Stimulated activated CD8-positive, alpha-beta memory T cell treated with anti-CD3 and anti-CD28 coated beads, Interleukin-7, amount 100 ng/mL, for 4 hours (primary cell): ENCODE measurements around the gene BLM.

Experiments used
- DNase-seq, 2 donors: peaks; one replicate each; pipeline ENCODE4 v3.0.0-alpha.2; 2020; ENCODE audit warnings: low read depth in 2 of 2

The BLM gene

GRCh38 chr15:90790057-90790456 lies 72.9 kb downstream of the BLM start:
- DNase-seq: no peak

- DNase-seq: no peak
Observed at GRCh38 chr15:90790561-90790960, 73.4 kb downstream of the BLM start.

DNA sequence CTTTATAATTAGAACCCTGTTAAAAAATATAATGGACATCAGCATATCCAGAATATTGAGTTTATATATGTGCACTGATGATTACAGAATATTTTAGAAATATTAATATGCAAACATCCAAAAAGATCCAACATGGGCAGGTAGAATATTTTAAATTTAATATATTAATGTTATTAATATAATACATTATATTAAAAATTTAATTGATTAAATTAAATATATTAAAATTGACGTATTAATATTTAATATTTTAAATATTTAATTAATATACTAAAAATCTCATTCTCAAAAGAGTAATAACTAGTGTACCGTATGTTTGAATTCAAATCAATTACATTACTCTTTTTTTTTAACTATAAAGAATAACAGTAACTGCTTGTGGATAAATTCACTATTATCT lies 77.4 kb downstream of the BLM start:
- no peak for DNase-seq

DNA sequence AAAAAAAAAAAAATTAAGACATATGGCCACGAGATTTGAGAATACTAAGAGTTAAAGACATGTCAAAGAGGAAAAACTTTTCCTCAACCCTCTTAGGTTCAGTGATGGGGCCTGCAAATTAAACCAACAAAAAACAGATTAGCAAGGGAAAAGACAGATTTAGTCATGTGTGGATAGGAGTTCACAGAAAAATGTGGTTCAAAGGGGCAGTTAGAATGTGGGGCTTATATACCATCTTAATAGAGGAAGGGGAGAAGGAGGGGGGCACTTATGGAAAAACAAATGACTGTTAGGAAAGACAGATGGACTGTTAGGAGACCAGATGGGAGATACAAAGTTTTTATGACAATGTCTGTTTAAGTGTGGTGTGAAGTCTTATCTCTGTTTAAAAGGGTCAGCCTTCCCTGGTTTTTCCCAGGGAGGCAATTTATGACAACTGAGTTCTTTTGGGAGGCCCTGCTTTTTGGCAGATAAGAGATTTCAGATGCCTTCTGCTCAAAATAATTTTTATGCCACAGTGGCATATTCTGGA lies 82.6 kb downstream of the BLM start:
- no peak for DNase-seq

DNA sequence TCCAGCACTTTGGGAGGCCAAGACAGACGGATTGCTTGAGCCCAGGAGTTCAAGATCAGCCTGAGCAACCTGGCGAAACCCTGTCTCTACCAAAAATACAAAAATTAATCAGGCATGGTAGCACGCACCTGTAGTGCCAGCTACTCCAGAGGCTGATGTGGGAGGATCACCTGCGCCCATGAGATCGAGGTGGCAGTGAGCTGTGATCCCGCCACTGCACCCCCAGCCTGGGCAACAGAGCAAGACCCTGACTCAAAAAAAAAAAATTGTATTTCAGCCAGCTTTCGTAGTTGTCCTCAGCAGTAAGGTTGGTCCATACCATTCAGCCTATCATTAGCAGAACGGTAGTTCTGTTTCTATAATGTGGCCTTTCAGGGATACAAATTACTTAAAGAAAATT lies 84.7 kb downstream of the BLM start:
- DNase-seq: no peak

- no peak for DNase-seq
Observed at GRCh38 chr15:90807074-90807785, 90.1 kb downstream of the BLM start.

DNA sequence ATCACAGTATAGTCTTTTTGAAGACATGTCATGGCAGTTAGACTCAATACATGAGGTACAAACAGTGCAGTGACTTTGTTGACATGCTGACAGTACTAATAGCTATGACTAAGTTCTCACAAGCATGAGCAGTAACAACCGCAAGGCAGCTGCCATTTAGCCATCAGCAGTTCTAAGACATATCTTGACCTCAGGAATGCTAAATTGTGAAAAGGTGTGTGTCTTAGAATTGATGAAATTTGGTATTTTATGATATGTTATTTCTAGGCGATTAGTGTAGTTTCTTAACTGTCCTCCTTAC lies 90.6 kb downstream of the BLM start:
- DNase-seq: no peak

GRCh38 chr15:90808517-90809235 lies 91.5 kb downstream of the BLM start:
- DNase-seq: no peak

DNA sequence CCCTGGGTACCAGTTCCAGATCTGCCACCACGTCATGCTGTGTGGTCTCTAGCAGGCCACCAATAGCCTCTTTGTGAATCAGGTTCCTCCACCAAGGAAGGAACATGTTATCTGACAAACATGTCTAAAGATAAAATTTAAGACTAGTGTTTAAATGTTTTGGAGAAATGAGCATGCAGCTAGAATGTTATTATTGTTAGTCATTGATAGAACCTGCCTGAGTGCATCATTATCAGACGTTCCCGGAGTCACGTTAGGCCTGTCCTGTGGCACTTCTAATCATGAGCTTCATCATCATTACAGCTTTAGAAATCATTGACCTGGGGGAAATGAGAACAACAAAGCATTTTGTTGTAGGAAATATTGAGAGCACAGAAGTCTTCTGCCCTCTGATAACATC lies 92.4 kb downstream of the BLM start:
- no peak for DNase-seq

DNA sequence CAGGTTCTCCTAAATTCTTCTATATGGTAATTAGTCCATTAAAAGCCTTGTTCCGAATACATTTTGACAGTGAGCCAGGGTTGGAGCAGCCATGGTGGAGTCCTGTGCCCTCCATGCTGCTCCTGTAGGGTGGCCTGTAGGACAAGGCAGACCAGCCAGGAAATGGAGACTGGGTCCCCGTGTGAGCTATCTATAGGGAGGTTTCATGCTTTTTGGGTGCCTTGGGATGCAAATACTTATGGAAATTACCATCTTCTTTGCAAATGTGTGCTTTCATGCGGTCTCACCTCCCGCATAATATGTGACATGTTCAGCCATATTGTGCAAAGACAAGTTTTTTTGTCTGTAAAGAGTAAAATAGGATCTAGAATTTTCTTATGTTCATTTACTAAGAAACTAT lies 93.2 kb downstream of the BLM start:
- no peak for DNase-seq

- no peak for DNase-seq
Observed at GRCh38 chr15:90812171-90812957, 95.2 kb downstream of the BLM start.

GRCh38 chr15:90812958-90813265 lies 95.8 kb downstream of the BLM start:
- DNase-seq: no peak

DNA sequence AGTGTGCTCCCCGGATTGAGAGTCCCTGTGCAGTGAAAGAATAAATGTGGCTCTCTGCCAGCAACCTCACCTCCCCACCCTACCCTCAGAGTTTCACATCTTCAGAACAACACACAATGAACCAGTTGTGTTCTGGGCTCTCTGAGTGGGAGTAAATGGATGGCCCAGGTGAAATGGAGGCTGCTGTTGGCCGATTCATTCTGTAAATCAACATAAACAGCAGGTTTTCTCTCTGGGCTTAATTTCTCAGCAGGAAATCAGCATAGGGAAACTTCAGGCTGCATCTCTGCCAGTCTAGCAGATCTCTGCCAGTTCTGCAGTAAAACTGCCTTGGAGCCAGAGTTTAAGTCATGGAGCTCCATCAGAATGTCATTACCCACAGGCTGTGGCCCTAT lies 96.6 kb downstream of the BLM start:
- DNase-seq: no peak

- DNase-seq: no peak
Observed at GRCh38 chr15:90814191-90814821, 97.2 kb downstream of the BLM start.

GRCh38 chr15:90816401-90817116 lies 99.4 kb downstream of the BLM start:
- no peak for DNase-seq

DNA sequence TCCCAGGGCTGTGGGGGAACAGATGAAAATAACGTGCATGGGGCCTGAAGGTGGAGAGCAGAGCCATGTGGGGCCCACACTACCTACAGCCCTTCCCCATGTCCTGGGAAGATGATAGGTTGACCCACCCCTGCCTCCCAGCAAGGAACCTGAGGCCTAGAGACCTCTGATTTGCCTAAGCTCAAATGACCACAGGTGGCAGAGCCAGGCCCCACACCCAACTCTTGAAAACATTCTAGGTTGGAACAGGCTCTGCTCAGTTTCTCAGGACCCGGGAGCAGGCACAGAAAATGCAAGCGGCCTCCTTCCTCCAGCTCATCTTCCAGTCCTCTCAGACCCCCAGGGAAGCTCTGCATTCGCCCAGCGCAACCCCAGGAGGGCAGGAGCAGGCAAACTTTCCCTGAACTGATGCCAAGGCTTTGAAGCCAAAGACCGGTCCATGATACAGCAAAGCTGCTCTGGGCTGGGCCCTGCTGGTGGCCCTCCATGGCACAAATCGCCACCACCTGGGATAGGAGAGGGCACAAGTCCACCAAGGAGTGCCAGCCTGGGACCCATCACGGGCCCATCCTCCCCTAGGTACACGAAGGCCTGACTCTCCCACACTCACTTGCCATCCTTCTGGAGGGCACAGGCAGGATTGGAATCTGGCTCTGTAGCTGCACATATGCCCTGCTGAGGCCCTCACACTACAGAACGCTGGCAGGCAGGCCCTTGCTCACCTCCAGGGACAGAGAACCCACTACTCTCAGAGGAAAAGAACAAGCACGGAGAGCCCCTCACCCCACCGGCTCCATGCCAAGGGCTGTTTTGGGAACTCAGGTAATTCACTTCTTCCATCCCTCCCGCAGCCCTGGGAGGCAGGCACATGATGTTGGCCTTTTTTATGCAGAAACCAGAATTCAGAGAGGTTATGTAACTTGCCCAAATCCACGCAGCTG lies 100.2 kb downstream of the BLM start:
- no peak for DNase-seq

- DNase-seq: no peak
Observed at GRCh38 chr15:90818251-90819210, 101.4 kb downstream of the BLM start.

DNA sequence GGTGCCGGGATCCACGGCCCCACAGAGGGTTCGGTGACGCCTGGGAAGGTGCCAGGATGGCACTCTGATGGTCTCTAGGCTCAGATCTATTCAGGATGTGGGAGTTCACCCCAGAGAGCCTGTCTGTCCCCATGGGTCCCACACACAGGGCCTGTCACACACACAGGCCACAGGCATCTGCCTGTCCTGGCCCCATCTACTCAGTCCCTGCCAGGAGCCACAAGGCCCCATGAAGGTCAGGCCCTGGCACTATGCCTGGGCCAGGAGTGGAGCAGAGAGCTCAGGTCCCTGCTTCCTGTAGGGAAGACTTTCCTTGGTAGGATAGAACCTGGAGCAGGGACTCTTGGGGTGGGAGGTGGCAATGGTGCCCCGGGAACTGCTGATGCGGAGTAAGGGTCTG lies 102.2 kb downstream of the BLM start:
- DNase-seq: no peak

DNA sequence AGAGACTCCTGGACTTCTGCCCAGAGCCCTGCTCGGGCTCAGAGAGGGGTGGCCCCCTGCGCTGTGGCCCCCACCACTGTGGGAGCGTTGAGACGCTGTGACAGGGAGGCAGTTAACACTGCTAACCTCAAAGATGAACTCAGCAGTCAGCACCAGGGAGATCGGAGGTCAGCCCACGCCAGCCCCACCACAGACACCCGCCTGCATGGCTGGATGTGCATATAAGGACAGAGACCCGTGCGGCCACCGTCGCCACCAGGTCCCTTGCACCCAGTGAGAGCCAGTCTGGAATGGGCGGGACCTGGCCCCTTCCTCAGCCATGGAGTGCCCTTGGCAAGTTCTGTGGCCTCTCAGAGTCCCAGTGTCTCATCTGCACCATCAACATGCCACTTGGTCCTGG lies 102.7 kb downstream of the BLM start:
- DNase-seq: no peak

DNA sequence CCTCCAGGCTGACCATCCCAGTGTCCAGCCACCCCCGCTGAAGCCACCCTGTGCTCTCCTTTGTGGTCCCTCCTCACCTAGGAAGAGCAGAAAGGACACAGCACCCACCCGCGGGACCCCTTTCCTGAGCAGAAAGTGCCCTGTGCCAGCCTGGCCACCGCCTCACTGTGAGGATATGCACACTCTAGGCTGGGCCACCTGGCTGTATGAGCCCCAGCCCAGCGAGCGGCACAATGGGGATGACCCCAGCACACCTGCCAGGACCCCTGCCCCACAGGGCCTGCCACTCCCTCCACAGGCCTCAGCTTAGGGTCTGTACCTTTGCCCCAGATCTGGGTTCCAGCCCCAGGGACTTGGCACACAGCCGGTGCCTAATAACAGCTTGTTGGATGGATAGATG lies 103.3 kb downstream of the BLM start:
- DNase-seq: no peak
